ENCODE measurements around the gene SVOP.

DNA sequence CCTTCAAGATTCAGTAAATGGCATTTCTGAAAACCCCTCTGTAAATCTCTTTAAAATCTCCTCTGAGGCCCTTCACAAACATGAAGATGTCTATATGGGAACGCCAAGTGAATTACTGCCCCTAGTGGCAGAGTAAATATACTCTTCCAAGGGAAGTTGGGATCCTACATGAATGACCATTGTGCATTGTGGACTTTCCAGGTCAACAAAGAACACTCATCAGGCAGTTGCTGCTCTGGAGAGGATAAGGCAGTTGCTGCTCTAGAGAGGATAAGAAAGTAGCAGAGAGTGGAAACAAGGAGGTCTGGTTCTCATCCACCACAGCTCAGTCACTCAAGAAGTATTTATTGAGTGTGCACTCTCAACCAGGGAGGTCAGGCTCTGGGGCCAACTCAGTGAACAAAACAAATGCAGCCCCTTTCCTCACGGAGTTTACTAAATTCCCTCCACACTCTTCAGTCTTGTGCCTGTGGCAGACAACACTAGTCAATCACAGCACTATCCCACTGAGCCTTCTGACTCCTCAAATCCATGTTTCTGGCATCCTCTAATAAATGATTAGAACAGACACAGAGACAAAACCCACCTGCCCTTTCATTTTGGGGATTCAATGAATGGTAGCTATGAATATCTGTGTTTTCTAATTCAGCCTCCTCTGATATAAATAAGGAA lies 52.9 kb downstream of the SVOP start:
- TF ChIP-seq CTCF (IDR thresholded peaks at IDR 0.05) (peak in 1 of 3 experiments; percentile 27), POLR2A (IDR thresholded peaks at IDR 0.05; ENCODE audit: low read depth) (no peak), POLR2AphosphoS5 (IDR thresholded peaks at IDR 0.05) (no peak)
